ENCODE measurements around the gene HACL1. TPM values are rescaled to one million over a fixed set of nuclear protein-coding genes. Genes with fewer than 3 reads are reported as not detected.
"Not testable (repeated sequence)": the region's sequence is repeated elsewhere in the genome, so short reads cannot be mapped to it uniquely, and the experiment has no call there.

The HACL1 gene
- polyA plus RNA-seq, 3 donors: 19.9 to 26.4 (median 24.9) TPM

GRCh38 chr3:15633766-15634598, 32.6 kb upstream of the HACL1 start:
- DNase-seq (ENCODE audit: extremely low read depth in 1 of 11, low read depth in 9 of 11, low spot score in 4 of 11): no peak

- no peak for DNase-seq (ENCODE audit: extremely low read depth in 1 of 11, low read depth in 9 of 11, low spot score in 4 of 11)
These were observed 31.8 kb upstream of the HACL1 start for GRCh38 chr3:15633159-15633558.

GRCh38 chr3:15632212-15632580, 30.8 kb upstream of the HACL1 start:
- no peak for DNase-seq (ENCODE audit: extremely low read depth in 1 of 11, low read depth in 9 of 11, low spot score in 4 of 11)

- DNase-seq (ENCODE audit: extremely low read depth in 1 of 11, low read depth in 9 of 11, low spot score in 4 of 11): no peak
These were observed 30.2 kb upstream of the HACL1 start for GRCh38 chr3:15631426-15632211.

DNA sequence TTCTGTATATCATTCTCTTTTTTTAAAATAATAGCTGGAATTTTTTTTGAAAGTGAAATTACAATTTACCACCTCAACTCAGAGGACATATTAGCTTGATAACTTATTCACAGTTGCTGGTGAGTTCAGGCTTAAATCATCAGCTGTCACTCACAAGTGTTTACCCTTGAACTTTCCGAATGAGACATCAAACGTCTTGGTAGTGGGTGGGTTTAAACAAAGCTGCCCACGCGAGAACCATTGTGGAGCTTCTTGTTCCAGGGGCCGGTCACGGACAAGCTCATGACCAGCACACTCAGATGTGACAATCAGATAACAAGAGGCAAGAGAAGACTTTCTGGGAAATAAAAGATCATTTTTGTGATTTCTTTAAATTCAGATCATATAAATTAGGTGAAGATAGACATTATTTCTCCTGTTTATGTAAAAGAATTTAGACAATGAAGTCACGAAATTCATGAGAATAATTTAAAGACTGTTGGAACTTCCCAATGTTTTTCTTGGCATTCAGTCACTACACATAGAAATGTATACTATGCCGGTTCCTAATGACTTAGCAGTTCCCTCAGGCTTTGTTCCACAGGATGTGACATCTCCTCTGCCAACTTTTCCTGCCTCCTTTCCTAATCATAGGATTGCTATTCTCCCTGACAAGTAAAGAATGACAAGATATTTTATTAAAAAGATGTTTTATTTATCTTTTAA, 29.4 kb upstream of the HACL1 start:
- DNase-seq (ENCODE audit: extremely low read depth in 1 of 11, low read depth in 9 of 11, low spot score in 4 of 11): peak in 4 of 11 donors; percentile 38 to 68 (median 58)

DNA sequence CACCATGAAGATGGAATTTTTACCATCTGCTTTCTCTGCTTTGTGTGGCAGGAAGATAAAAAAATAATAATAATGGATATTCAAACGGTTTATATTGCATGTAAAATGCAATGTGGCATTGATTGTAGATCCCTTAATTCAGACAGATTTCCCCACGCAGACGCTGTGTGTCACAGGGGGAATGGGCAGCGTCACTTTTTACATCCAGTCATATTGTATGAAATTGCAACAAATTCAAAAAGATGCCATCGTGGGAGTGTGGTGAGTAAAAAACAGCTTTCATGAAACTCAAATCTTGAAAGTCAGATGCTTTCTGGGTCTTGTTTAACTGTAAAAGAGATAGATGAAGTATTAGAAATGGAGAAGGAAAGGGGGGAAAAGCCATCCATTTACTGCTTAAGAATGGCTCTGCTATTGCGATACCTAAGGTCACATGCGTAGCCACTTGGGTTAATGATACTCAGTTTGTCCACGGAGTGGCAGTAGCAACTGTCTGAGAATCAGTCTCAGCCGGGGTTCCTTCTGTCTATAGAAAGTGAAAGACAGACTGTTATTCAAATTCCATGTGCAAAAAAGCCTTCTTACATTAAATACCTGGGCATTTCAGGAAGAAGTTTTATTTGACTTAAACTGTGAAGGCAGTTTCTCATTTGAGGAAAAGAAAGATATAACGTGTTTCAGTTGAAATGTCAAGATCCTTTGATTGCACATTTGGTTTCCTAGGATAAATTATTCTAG, 28.7 kb upstream of the HACL1 start:
- DNase-seq (ENCODE audit: extremely low read depth in 1 of 11, low read depth in 9 of 11, low spot score in 4 of 11): peak in 3 of 11 donors; percentile 55 to 70 (median 66)

- DNase-seq (ENCODE audit: extremely low read depth in 1 of 11, low read depth in 9 of 11, low spot score in 4 of 11): no peak
These were observed 27.6 kb upstream of the HACL1 start for GRCh38 chr3:15628967-15629366.

GRCh38 chr3:15623535-15624440, 22.4 kb upstream of the HACL1 start:
- DNase-seq (ENCODE audit: extremely low read depth in 1 of 11, low read depth in 9 of 11, low spot score in 4 of 11): no peak

DNA sequence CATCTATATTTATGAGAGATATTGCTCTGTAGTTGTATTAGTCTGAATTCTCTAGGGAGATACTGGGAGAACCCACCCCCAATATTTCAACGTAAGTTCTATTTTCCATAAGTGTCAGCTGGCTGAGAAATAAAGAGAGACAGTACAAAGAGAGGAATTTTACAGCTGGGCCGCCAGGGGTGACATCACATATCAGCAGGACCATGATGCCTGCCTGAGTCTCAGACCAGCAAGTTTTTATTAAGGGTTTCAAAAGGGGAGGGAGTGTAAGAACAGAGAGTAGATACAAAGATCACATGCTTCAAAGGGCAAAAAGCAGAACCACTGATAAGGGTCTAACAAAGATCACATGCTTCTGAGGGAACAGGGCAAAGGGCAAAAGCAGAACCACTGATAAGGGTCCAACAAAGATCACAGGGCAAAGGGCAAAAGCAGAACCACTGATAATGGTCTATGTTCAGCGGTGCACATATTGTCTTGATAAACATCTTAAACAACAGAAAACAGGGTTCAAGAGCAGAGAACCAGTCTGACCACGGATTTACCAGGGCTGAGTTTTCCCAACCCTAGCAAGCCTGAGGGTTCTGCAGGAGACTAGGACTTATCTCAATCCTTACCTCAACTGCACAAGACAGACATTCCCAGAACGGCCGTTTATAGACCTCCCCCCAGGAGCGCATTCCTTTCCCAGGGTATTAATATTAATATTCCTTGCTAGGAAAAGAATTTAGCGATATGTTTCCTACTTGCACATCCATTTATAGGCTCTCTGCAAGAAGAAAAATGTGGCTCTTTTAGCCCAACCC, 18.5 kb upstream of the HACL1 start:
- DNase-seq (ENCODE audit: extremely low read depth in 1 of 11, low read depth in 9 of 11, low spot score in 4 of 11): not testable (repeated sequence)

DNA sequence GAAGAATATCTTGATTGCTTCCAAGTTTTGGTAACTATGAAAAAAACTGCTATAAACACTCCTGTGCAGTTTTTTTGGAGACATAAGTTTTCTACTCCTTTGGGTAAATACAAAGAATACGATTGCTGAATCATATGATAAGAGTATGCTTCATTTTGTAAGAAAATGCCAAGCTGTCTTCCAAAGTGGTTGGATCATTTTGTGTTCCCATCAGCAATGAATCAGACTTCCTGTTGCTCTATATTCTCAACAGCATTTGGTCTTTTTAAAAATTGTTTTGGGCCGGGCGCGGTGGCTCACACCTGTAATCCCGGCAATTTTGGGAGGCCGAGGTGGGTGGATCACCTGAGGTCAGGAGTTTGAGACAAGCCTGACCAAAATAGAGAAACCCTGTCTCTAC, 14.7 kb upstream of the HACL1 start:
- DNase-seq (ENCODE audit: extremely low read depth in 1 of 11, low read depth in 9 of 11, low spot score in 4 of 11): no peak

DNA sequence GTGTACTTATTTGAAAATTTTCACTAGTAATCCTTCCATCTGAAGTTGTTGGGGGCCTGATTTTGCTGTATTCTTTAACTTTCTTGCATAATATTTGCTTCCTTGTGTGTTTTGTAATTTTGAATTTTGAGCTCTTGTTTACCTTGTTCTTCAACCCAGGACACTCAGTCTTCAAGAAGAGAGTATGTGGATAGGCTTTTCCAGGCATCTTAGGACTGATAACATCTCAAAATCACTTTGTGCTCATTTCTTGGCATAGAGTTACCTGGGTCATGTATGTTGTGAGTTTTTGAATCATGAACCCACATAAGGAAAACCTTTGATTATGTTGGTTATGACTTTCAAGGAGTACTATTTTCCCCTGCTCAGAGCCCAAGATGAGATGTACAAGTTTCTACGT, 13.6 kb upstream of the HACL1 start:
- no peak for DNase-seq (ENCODE audit: extremely low read depth in 1 of 11, low read depth in 9 of 11, low spot score in 4 of 11)

DNA sequence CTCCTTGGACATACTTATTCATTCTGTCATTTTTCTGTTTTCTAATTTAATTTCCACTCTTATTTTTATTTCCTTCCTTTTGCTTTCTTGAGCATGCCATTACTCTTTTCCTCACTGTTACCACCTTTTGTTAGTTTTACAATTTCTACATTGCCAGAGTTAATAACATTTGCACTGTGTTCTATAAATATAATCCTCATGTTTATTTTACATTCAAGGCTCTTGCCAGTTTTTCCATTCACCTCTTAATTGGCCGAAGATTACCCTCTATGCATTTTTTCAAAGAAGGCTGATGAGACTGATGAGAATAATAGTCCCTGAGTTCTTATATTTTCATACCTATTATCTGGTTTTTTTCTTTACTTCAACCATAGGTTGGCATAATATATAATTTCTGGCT, 10.6 kb upstream of the HACL1 start:
- DNase-seq (ENCODE audit: extremely low read depth in 1 of 11, low read depth in 9 of 11, low spot score in 4 of 11): no peak

- no peak for DNase-seq (ENCODE audit: extremely low read depth in 1 of 11, low read depth in 9 of 11, low spot score in 4 of 11)
These were observed 9.6 kb upstream of the HACL1 start for GRCh38 chr3:15611018-15611417.

- DNase-seq (ENCODE audit: extremely low read depth in 1 of 11, low read depth in 9 of 11, low spot score in 4 of 11): no peak
These were observed 8.9 kb upstream of the HACL1 start for GRCh38 chr3:15610082-15610759.

DNA sequence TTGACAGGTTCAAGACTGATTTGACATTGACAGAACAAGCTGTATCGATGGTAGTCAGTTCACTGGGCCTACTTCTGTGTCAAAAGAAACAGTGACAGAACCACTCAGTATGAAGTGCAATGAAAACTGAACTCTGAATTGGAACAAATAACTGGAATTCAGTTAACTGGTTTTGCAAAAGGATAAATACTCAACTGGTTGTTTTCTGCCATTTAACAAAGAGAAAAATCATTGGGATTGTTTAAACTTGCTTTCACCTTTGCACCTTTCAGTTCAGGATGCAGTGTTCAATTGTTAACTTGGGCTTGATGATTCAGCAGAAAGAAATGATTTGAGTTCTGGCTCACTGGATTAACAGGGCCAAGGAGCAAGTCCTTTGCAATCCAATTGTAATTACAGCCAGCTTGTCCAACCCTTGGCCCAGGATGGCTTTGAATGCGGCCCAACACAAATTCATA, 5.1 kb upstream of the HACL1 start:
- peak in 2 of 11 donors; percentile 18 to 32 for DNase-seq (ENCODE audit: extremely low read depth in 1 of 11, low read depth in 9 of 11, low spot score in 4 of 11)

- DNase-seq (ENCODE audit: extremely low read depth in 1 of 11, low read depth in 9 of 11, low spot score in 4 of 11): not testable (repeated sequence)
These were observed 3.2 kb upstream of the HACL1 start for GRCh38 chr3:15604584-15604983.

DNA sequence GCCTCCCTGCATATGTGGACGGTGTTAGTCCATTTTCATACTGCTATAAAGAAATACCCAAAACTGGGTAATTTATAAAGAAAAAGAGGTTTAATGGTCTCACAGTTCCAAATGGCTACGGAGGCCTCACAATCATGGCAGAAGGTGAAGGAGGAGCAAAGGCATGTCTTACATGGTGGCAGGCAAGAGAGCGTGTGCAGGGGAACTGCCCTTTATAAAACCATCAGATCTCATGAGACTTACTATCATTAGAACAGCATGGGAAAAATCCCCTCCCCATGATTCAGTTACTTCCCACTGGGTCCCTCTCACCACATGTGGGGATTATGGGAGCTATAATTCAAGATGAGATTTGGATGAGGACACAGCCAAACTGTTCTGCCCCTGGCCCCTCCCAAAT, 1.4 kb upstream of the HACL1 start:
- DNase-seq (ENCODE audit: extremely low read depth in 1 of 11, low read depth in 9 of 11, low spot score in 4 of 11): not testable (repeated sequence)

All from renal cortex interstitium (tissue), 11 donors.